Measurements from ENCODE around the gene SMYD3.

SMYD3 gene

GRCh38 chr1:246518456-246519205 is 11.6 kb upstream of the SMYD3 start:
- Histone ChIP-seq H4K20me1 (ENCODE audit: insufficient read depth, low read length, poor library complexity, severe bottlenecking) (no peaks in the 10 kb centered on the region), H3K27me3 (ENCODE audit: insufficient read depth, low read length, poor library complexity, severe bottlenecking) (no peaks in the 10 kb centered on the region), H2AFZ (ENCODE audit: low read length) (no peak overlapping the region), H3K9me3 (ENCODE audit: insufficient read depth, low read depth, low read length) (peaks cover 20% of the 10 kb centered on the region; the same call in 1 of the 2 replicates), H3F3A (ENCODE audit: low read depth) (no peaks in the 10 kb centered on the region), H3K4me3 (ENCODE audit: low read length, poor library complexity, severe bottlenecking) (no peak overlapping the region), H3K9me2 (replicated peaks; ENCODE audit: low read depth, low read length) (no peaks in the 10 kb centered on the region), H3K4me2 (ENCODE audit: low read depth, low read length, poor library complexity, severe bottlenecking) (no peak overlapping the region), H3K9ac (ENCODE audit: low read depth, low read length, poor library complexity, severe bottlenecking) (no peak overlapping the region), H3K4me1 (ENCODE audit: insufficient read depth, low read length, poor library complexity, severe bottlenecking) (no peaks in the 10 kb centered on the region), H3K36me3 (ENCODE audit: insufficient read depth, low read length) (no peaks in the 10 kb centered on the region), H3K79me2 (ENCODE audit: insufficient read depth, low read length) (no peaks in the 10 kb centered on the region)
- TF ChIP-seq EZH2phosphoT487 (IDR thresholded peaks at IDR 0.05; ENCODE audit: borderline replicate concordance): no peak
- TF ChIP-seq CTCF (conservative IDR thresholded peaks at IDR 0.05; ENCODE audit: low read length): no peak

- no peaks in the 10 kb centered on the region for H4K20me1 ChIP-seq (ENCODE audit: insufficient read depth, low read length, poor library complexity, severe bottlenecking)
- H3K4me2 ChIP-seq (ENCODE audit: low read depth, low read length, poor library complexity, severe bottlenecking): no peak overlapping the region
- H3K36me3 ChIP-seq (ENCODE audit: insufficient read depth, low read length): no peaks in the 10 kb centered on the region
- no peaks in the 10 kb centered on the region for H3K79me2 ChIP-seq (ENCODE audit: insufficient read depth, low read length)
- no peaks in the 10 kb centered on the region for H3K4me1 ChIP-seq (ENCODE audit: insufficient read depth, low read length, poor library complexity, severe bottlenecking)
- no peaks in the 10 kb centered on the region for H3K9me2 ChIP-seq (replicated peaks; ENCODE audit: low read depth, low read length)
- no peaks in the 10 kb centered on the region for H3K27me3 ChIP-seq (ENCODE audit: insufficient read depth, low read length, poor library complexity, severe bottlenecking)
- no peak overlapping the region for H3K4me3 ChIP-seq (ENCODE audit: low read length, poor library complexity, severe bottlenecking)
- no peaks in the 10 kb centered on the region for H3F3A ChIP-seq (ENCODE audit: low read depth)
- peaks cover 21% of the 10 kb centered on the region; the same call in 1 of the 2 replicates for H3K9me3 ChIP-seq (ENCODE audit: insufficient read depth, low read depth, low read length)
- no peak overlapping the region for H3K9ac ChIP-seq (ENCODE audit: low read depth, low read length, poor library complexity, severe bottlenecking)
- TF ChIP-seq CTCF (conservative IDR thresholded peaks at IDR 0.05; ENCODE audit: low read length) (no peak), EZH2phosphoT487 (IDR thresholded peaks at IDR 0.05; ENCODE audit: borderline replicate concordance) (no peak)
- no peak overlapping the region for H2AFZ ChIP-seq (ENCODE audit: low read length)
Measured at GRCh38 chr1:246517391-246517790, 10.3 kb upstream of the SMYD3 start.

- H3K4me3 ChIP-seq (ENCODE audit: low read length, poor library complexity, severe bottlenecking): no peak overlapping the region
- H3K27me3 ChIP-seq (ENCODE audit: insufficient read depth, low read length, poor library complexity, severe bottlenecking): no peaks in the 10 kb centered on the region
- H4K20me1 ChIP-seq (ENCODE audit: insufficient read depth, low read length, poor library complexity, severe bottlenecking): no peaks in the 10 kb centered on the region
- no peak overlapping the region for H3K4me2 ChIP-seq (ENCODE audit: low read depth, low read length, poor library complexity, severe bottlenecking)
- H3F3A ChIP-seq (ENCODE audit: low read depth): no peaks in the 10 kb centered on the region
- H3K4me1 ChIP-seq (ENCODE audit: insufficient read depth, low read length, poor library complexity, severe bottlenecking): no peaks in the 10 kb centered on the region
- no peaks in the 10 kb centered on the region for H3K36me3 ChIP-seq (ENCODE audit: insufficient read depth, low read length)
- H3K79me2 ChIP-seq (ENCODE audit: insufficient read depth, low read length): no peaks in the 10 kb centered on the region
- H3K9ac ChIP-seq (ENCODE audit: low read depth, low read length, poor library complexity, severe bottlenecking): no peak overlapping the region
- TF ChIP-seq EZH2phosphoT487 (IDR thresholded peaks at IDR 0.05; ENCODE audit: borderline replicate concordance) (no peak), CTCF (conservative IDR thresholded peaks at IDR 0.05; ENCODE audit: low read length) (no peak)
- H3K9me3 ChIP-seq (ENCODE audit: insufficient read depth, low read depth, low read length): peaks cover 21% of the 10 kb centered on the region; the same call in 1 of the 2 replicates
- H2AFZ ChIP-seq (ENCODE audit: low read length): no peak overlapping the region
- no peaks in the 10 kb centered on the region for H3K9me2 ChIP-seq (replicated peaks; ENCODE audit: low read depth, low read length)
Measured at GRCh38 chr1:246516126-246516525, 9.0 kb upstream of the SMYD3 start.

Measured in Loucy (cell line).